Endothelial cell of umbilical vein (primary cell): ENCODE data around the gene AURKB. TPM values are rescaled to one million over a fixed set of nuclear protein-coding genes. Genes with fewer than 3 reads are reported as not detected.

Experiments used
- BruUV-seq: library from RNA; stranded (reverse); fragments of 400-500 nt; replicated peaks from 2 replicates; lab custom pipeline; 2021; lab: Mats Ljungman, UMichigan
- CTCF ChIA-PET: fragments of 300-600, 350-600 bp; sonication (Branson Sonifier 250); formaldehyde crosslinking; loops from one replicate; lab custom pipeline; 2021; ENCODE audit warnings: antibody characterized with exemption, inconsistent platforms; lab: Charles Lee
- POLR2A ChIA-PET: fragments of 300-600, 350-600 bp; sonication (Branson Sonifier 250); formaldehyde crosslinking; loops from one replicate; lab custom pipeline; 2021; ENCODE audit warnings: antibody characterized with exemption, inconsistent platforms; lab: Charles Lee
- DNase-seq: peaks from one replicate; pipeline ENCODE4 v3.0.0-alpha.2; 2011; ENCODE audit warnings: low read depth, low spot score
- FAIRE-seq: peaks from 2 replicates; lab custom pipeline; 2011; peaks lifted over from hg19 to GRCh38; lab: Jason Lieb, UNC
- H2AFZ ChIP-seq: 2 replicates; pipeline ENCODE4 v1.6.0; 2012; ENCODE audit warnings: low read depth, low read length, control low read depth, inconsistent platforms
- H3K27ac ChIP-seq: 2 replicates; pipeline ENCODE4 v1.5.1; 2011; ENCODE audit warnings: low read depth, mild to moderate bottlenecking, control low read depth, low read length, moderate library complexity; ENCODE audit not compliant: insufficient read depth
- H3K27me3 ChIP-seq, 2 experiments: 2 replicates each; pipeline versions ENCODE4 v1.6.0 to v1.6.1; 2011; ENCODE audit warnings: low read length in 2 of 2, mixed read lengths in 1 of 2; ENCODE audit not compliant: control insufficient read depth in 2 of 2, insufficient read depth in 2 of 2
- H3K36me3 ChIP-seq, 2 experiments: 2 replicates in 1 of 2; 3 replicates in 1 of 2; pipeline ENCODE4 v1.5.1; 2011; ENCODE audit warnings: low read length in 2 of 2, mild to moderate bottlenecking in 1 of 2, moderate library complexity in 1 of 2; ENCODE audit not compliant: control insufficient read depth in 2 of 2, insufficient read depth in 2 of 2; ENCODE audit errors: extremely low read depth in 1 of 2
- H3K4me1 ChIP-seq: 3 replicates; pipeline ENCODE4 v1.5.1; 2011; ENCODE audit warnings: mild to moderate bottlenecking, low read length; ENCODE audit not compliant: control insufficient read depth, insufficient read depth; ENCODE audit errors: extremely low read depth
- H3K4me2 ChIP-seq: 2 replicates; pipeline ENCODE4 v1.6.1; 2011; ENCODE audit warnings: low read length, control low read depth, mixed read lengths; ENCODE audit not compliant: insufficient read depth
- H3K4me3 ChIP-seq, 3 experiments: fragments of 200-600 bp in 1 of 3; sonication (generic), shearing (Covaris generic) in 1 of 3; replicated peaks in 1 of 3; 2 replicates each; pipeline ENCODE4 v1.5.1; 2011 to 2016; ENCODE audit warnings: control low read depth in 3 of 3, low read length in 3 of 3, mild to moderate bottlenecking in 2 of 3, inconsistent platforms in 1 of 3, low read depth in 1 of 3, moderate library complexity in 1 of 3; ENCODE audit not compliant: insufficient read depth in 1 of 3
- H3K79me2 ChIP-seq: 2 replicates; pipeline ENCODE4 v1.6.0; 2012; ENCODE audit warnings: low read length, inconsistent platforms; ENCODE audit not compliant: control insufficient read depth, insufficient read depth
- H3K9ac ChIP-seq: replicated peaks from 2 replicates; pipeline ENCODE3; 2011; ENCODE audit warnings: low read length, control low read depth; ENCODE audit not compliant: insufficient read depth; ENCODE audit errors: extremely low read depth
- H3K9me1 ChIP-seq: replicated peaks from 3 replicates; pipeline ENCODE4 v1.6.0; 2011; ENCODE audit warnings: mild to moderate bottlenecking, low read length; ENCODE audit not compliant: control insufficient read depth, insufficient read depth; ENCODE audit errors: extremely low read depth
- H3K9me3 ChIP-seq: replicated peaks from 2 replicates; pipeline ENCODE4 v1.5.1; 2012; ENCODE audit warnings: low read length, inconsistent platforms; ENCODE audit not compliant: control insufficient read depth, insufficient read depth
- H4K20me1 ChIP-seq: replicated peaks from 2 replicates; pipeline ENCODE3; 2011; ENCODE audit warnings: mild to moderate bottlenecking, low read length; ENCODE audit not compliant: control insufficient read depth, insufficient read depth; ENCODE audit errors: extremely low read depth
- CTCF ChIP-seq, 2 donors: IDR thresholded peaks; 1 replicate in 1 of 2; 2 replicates in 1 of 2; pipeline ENCODE4 v1.5.1; 2011; ENCODE audit warnings: low read length in 2 of 2, mild to moderate bottlenecking in 2 of 2, moderate library complexity in 2 of 2, control low read depth in 1 of 2, inconsistent platforms in 1 of 2, low read depth in 1 of 2; ENCODE audit not compliant: insufficient read depth in 1 of 2; ENCODE audit errors: extremely low read depth in 1 of 2
- EZH2 ChIP-seq: IDR thresholded peaks from 2 replicates; pipeline ENCODE4 v1.6.1; 2012; ENCODE audit warnings: borderline replicate concordance, low read depth, mild to moderate bottlenecking, moderate library complexity, low read length, inconsistent platforms; ENCODE audit not compliant: severe bottlenecking
- FOS ChIP-seq: IDR thresholded peaks from 2 replicates; pipeline ENCODE4 v1.6.1; 2011; ENCODE audit warnings: mild to moderate bottlenecking, low read length, moderate library complexity, borderline replicate concordance; ENCODE audit not compliant: insufficient read depth
- GATA2 ChIP-seq: IDR thresholded peaks from 2 replicates; pipeline ENCODE4 v1.7.0; 2011; ENCODE audit warnings: low read depth, mild to moderate bottlenecking, moderate library complexity, mixed read lengths, low read length; ENCODE audit not compliant: insufficient read length, insufficient read depth
- JUN ChIP-seq: IDR thresholded peaks from 2 replicates; pipeline ENCODE4 v1.6.1; 2011; ENCODE audit warnings: borderline replicate concordance, low read depth; ENCODE audit not compliant: insufficient read length, insufficient read depth
- MAX ChIP-seq: IDR thresholded peaks from 2 replicates; pipeline ENCODE4 v1.6.1; 2011; ENCODE audit not compliant: insufficient read depth, insufficient read length
- MYC ChIP-seq: IDR thresholded peaks from one replicate; pipeline ENCODE4 v1.6.1; 2011; ENCODE audit warnings: mild to moderate bottlenecking, low read depth, low read length
- POLR2A ChIP-seq: IDR thresholded peaks from 2 replicates; pipeline ENCODE4 v1.6.1; 2012; ENCODE audit warnings: low read depth, mild to moderate bottlenecking, control low read depth, low read length
- POLR2AphosphoS5 ChIP-seq: IDR thresholded peaks from 2 replicates; pipeline ENCODE4 v1.6.1; 2012; ENCODE audit warnings: low read depth, mild to moderate bottlenecking, control low read depth, low read length, moderate library complexity; ENCODE audit not compliant: insufficient read depth
- dilution Hi-C: fragments of 300-500 bp; cut with MboI; formaldehyde crosslinking; loops from one replicate; pipeline ENCODE4 v1.15.0; 2019; ENCODE audit warnings: low sequenced_read_pairs; ENCODE audit not compliant: extremely low pct_ligation_motif_present
- intact Hi-C: fragments of 100-400 bp; cut with micrococcal nuclease; formaldehyde crosslinking; loops from one replicate; pipeline ENCODE4 v1.10.0; 2022
- polyA plus RNA-seq, 4 experiments: library from polyadenylated mRNA; depleted of rRNA in 3 of 4; stranded (reverse) in 3 of 4; unstranded in 1 of 4; fragments of >200 nt; gene quantifications; 2 replicates each; pipeline versions ENCODE4 v1.2.1 to v1.2.3, GENCODE V29; 2011 to 2012; ENCODE audit warnings: missing spikeins in 1 of 4
- total RNA-seq: library from RNA; stranded (reverse); gene quantifications from 2 replicates; pipeline ENCODE4 v1.2.3, GENCODE V29; 2021

AURKB gene
- total and polyA plus RNA-seq, 2 donors (not counting 3 experiments of a cell fraction or from before 2014, with no cell fraction given): 67.8 to 107 TPM

GRCh38 chr17:8186787-8187516 is 23.4 kb downstream of the AURKB start:
- no TSS peak for BruUV-seq
- peak overlapping the region; percentile 7 for H3K9ac ChIP-seq
- H3K79me2 ChIP-seq: peaks cover 8% of the 10 kb centered on the region
- peak overlapping the region; percentile 46 for H3K4me2 ChIP-seq
- no peaks in the 10 kb centered on the region for H3K9me1 ChIP-seq
- H3K36me3 ChIP-seq: no peaks in the 10 kb centered on the region
- POLR2A ChIA-PET: interaction anchor here (2.7 kb wide), 1 partner anchor 14 kb away, joined by 17 read pairs; no protein-coding TSS in a partner anchor
- intact Hi-C loops: loop anchor here (1.0 to 2.0 kb wide), 8 partner anchors 14 to 114 kb away; partner anchors contain the start of genes AURKB and CTC1
- H3K4me3 ChIP-seq: peak overlapping the region; percentile 55 to 83 (median 71)
- FAIRE-seq (no peak), DNase-seq (peak; percentile 96)
- TF ChIP-seq GATA2: peak; percentile 14
- no peak for TF ChIP-seq POLR2A
- no peak for TF ChIP-seq JUN
- peak; percentile 63 for TF ChIP-seq POLR2AphosphoS5
- peak; percentile 30 for TF ChIP-seq MYC
- no peak for TF ChIP-seq EZH2
- peak; percentile 18 for TF ChIP-seq MAX
- TF ChIP-seq FOS: no peak
- peak in 1 of 2 donors; percentile 22 for TF ChIP-seq CTCF (IDR thresholded peaks at IDR 0.05; ENCODE audit: extremely low read depth in 1 of 2, insufficient read depth in 1 of 2, low read depth in 1 of 2, low read length in 2 of 2)
- H4K20me1 ChIP-seq: no peaks in the 10 kb centered on the region
- H3K4me1 ChIP-seq: peaks cover 21% of the 10 kb centered on the region
- dilution Hi-C loops: no loop called here
- CTCF ChIA-PET: interaction anchor here (1.0 to 4.3 kb wide), 3 partner anchors 11 to 35 kb away, joined by 3 to 34 read pairs (median 5); partner anchors contain the start of genes AURKB and TMEM107
- no peaks in the 10 kb centered on the region for H3K9me3 ChIP-seq
- no peaks in the 10 kb centered on the region for H3K27me3 ChIP-seq
- H3K27ac ChIP-seq: peak overlapping the region; percentile 31
- H2AFZ ChIP-seq: peak overlapping the region; percentile 80
